ENCODE measurements around the gene SLC25A38. TPM values are rescaled to one million over a fixed set of nuclear protein-coding genes. Genes with fewer than 3 reads are reported as not detected.
A peak's percentile ranks its signal among the peaks of the same experiment; 100 is the strongest.

The SLC25A38 gene
- total RNA-seq, 1 experiment from 2014 or later: 26.7 TPM

DNA sequence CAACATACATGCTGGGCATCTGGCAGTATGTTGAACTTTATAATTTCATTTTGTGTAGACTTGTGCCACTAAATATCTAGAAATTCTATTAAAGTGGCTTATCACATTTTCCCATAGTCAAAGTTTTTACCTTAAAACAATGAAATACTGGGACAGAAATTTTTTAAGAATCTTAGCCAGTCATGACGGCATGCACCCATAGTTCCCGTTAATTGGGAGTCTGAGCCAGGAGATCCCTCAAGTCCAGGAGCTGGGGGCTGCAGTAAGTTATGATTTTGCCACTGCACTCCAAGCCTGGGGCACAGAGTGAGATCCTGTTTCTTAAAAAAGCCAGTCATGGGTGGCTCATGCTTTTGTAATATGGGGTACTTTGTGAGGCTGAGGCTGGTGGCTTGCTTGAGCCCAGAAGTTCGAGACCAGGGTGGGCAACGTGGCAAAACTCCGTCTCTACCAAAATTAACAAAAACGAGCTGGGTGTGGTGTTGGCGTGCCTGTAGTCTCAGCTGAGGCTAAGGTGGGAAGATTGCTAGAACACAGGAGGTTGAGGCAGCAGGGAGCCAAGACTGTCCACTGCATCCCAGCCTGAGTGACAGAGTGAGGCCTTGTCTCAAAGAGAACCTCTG lies 26.5 kb downstream of the SLC25A38 start:
- Histone ChIP-seq H4K20me1 (ENCODE audit: insufficient read depth) (peaks cover 47% of the 10 kb centered on the region; the same call in 1 of the 2 replicates), H3K79me2 (ENCODE audit: insufficient read depth, low read length) (peaks cover 51% of the 10 kb centered on the region), H3K4me1 (ENCODE audit: control insufficient read depth in 1 of 2, insufficient read depth in 2 of 2, low read length in 2 of 2) (peaks cover 11 to 44% of the 10 kb centered on the region in 2 experiments), H3K9me2 (ENCODE audit: insufficient read depth) (no peaks in the 10 kb centered on the region), H3K27me3 (ENCODE audit: insufficient read depth, low read length) (no peaks in the 10 kb centered on the region), H3K9ac (ENCODE audit: low read length) (no peak overlapping the region), H3K27ac (ENCODE audit: low read depth, low read length) (peak overlapping the region; percentile 24; the same call in 1 of the 2 replicates), H3K4me3 (replicated peaks in 1 of 2; ENCODE audit: low read depth in 1 of 2, low read length in 2 of 2) (no peak overlapping the region), H2AFZ (ENCODE audit: low read depth, low read length, poor library complexity, severe bottlenecking) (no peak overlapping the region), H3K4me2 (ENCODE audit: low read length) (no peak overlapping the region), H3K36me3 (ENCODE audit: control insufficient read depth in 1 of 2, insufficient read depth in 2 of 2, low read length in 2 of 2) (peaks cover 50 to 69% of the 10 kb centered on the region in 2 experiments), H3K9me3 (ENCODE audit: control insufficient read depth in 1 of 2, insufficient read depth in 1 of 2, low read depth in 1 of 2, low read length in 2 of 2) (no peaks in the 10 kb centered on the region)
- ChIA-PET CTCF (no interaction called here), RAD21 (ENCODE audit: low non-redundant PET in 1 of 2, low total read pairs in 2 of 2, uncharacterized antibody in 2 of 2, unreplicated experiment in 2 of 2) (no interaction called here), POLR2A (no interaction called here)
- intact Hi-C loops (cut with micrococcal nuclease): loop anchor here (10.0 kb wide), 1 partner anchor 905 kb away; no protein-coding TSS in a partner anchor
- no peak for DNase-seq (ENCODE audit: low read depth, low spot score)
- no TSS peak for BruUV-seq (replicated peaks)
- no peak for TF ChIP-seq CTCF (IDR thresholded peaks at IDR 0.05 in 2 of 3, conservative IDR thresholded peaks at IDR 0.05 in 1 of 3; ENCODE audit: borderline replicate concordance in 1 of 3, insufficient read depth in 1 of 3, low read depth in 2 of 3, low read length in 2 of 3)
- no peak for TF ChIP-seq JUND (IDR thresholded peaks at IDR 0.05)
- TF ChIP-seq, protein P1, sequence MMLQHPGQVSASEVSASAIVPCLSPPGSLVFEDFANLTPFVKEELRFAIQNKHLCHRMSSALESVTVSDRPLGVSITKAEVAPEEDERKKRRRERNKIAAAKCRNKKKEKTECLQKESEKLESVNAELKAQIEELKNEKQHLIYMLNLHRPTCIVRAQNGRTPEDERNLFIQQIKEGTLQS (IDR thresholded peaks at IDR 0.05): no peak
- TF ChIP-seq ZBTB33 (IDR thresholded peaks at IDR 0.05; ENCODE audit: extremely low read depth, insufficient replicate concordance, low read length): no peak
- no peak for TF ChIP-seq MAX (IDR thresholded peaks at IDR 0.05)
- no peak for TF ChIP-seq CEBPB (IDR thresholded peaks at IDR 0.05; ENCODE audit: low read depth)
- no peak for TF ChIP-seq ELF1 (IDR thresholded peaks at IDR 0.05; ENCODE audit: borderline replicate concordance, low read depth)
- TF ChIP-seq EZH2phosphoT487 (IDR thresholded peaks at IDR 0.05; ENCODE audit: borderline replicate concordance): no peak
- TF ChIP-seq SRF (IDR thresholded peaks at IDR 0.05; ENCODE audit: low read depth): no peak
- ATAC-seq: no peak

Data from HCT116 (cell line).